SH-SY5Y (cell line): ENCODE measurements around the gene PRKAG3.

Source experiments
- GATA2 ChIP-seq: IDR thresholded peaks from 2 replicates; pipeline ENCODE4 v1.6.1; 2011; ENCODE audit warnings: mild to moderate bottlenecking, low read depth, low read length
- GATA3 ChIP-seq: IDR thresholded peaks from 2 replicates; pipeline ENCODE4 v1.6.1; 2011; ENCODE audit warnings: low read depth, mild to moderate bottlenecking, low read length, moderate library complexity

PRKAG3 gene

GRCh38 chr2:218833023-218833609 is 1.5 kb upstream of the PRKAG3 start:
- TF ChIP-seq GATA2 (no peak), GATA3 (no peak)

GRCh38 chr2:218832520-218832919 is 917 bp upstream of the PRKAG3 start:
- no peak for TF ChIP-seq GATA2
- no peak for TF ChIP-seq GATA3

GRCh38 chr2:218832081-218832480 is 478 bp upstream of the PRKAG3 start:
- TF ChIP-seq GATA3 = no peak
- no peak for TF ChIP-seq GATA2

GRCh38 chr2:218830526-218831306 is 887 bp downstream of the PRKAG3 start:
- TF ChIP-seq GATA3 = no peak

- TF ChIP-seq GATA2 (no peak), GATA3 (no peak)
These were observed 1.6 kb downstream of the PRKAG3 start for GRCh38 chr2:218829868-218830451.

DNA sequence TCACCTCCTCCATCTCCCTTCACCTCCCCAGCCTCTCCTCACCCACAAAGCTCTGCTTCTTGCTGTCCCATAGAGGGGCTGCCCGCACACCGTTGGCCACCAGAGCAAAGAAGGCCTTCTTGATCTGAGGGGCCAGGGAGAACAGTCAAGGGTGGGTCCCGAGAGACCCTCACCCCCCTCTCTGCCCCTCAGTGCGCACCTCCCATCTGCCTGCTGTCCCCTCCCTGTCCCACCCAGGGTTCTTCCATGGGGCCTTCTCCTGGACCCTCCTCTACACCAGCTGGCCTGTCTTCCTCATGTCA is 3.2 kb downstream of the PRKAG3 start:
- TF ChIP-seq GATA3 (no peak), GATA2 (no peak)

DNA sequence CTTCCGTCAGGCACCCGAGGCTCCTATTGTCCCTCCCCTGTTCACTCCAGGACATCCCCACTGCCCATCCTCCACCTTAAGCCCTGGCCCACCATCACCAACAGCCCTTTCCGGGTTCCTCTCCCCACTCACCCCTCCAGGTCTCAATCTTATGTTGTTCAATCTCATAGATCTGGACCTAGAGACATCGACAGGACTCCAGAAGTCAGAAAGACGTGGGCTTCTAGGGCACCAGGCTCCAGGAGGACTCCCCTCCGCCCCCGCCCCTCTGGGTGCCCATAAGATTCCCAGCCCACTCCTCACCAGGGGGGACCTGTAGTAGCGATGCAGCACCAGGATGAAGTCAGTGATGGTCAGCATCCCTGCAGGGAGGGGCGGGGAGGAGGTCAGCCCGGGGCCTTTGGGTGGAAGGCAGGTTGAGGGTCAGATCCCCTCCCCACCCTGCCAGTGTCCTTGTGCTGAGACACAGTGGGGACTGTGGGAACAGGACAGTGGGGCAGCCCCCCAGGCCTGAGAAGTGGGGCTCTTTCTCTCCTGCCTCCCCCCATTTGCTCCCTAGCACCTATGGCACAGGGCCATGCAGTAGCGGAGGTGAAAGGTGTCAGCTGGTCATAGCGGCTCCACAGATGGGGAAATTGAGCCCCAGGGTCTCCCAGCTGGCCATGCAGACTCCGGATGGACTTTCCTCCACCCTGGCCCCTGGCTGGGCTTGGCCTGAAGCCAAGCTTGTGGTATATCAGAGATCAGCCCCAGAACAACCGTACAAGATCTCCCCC is 3.7 kb downstream of the PRKAG3 start:
- TF ChIP-seq GATA2 (no peak), GATA3 (no peak)

DNA sequence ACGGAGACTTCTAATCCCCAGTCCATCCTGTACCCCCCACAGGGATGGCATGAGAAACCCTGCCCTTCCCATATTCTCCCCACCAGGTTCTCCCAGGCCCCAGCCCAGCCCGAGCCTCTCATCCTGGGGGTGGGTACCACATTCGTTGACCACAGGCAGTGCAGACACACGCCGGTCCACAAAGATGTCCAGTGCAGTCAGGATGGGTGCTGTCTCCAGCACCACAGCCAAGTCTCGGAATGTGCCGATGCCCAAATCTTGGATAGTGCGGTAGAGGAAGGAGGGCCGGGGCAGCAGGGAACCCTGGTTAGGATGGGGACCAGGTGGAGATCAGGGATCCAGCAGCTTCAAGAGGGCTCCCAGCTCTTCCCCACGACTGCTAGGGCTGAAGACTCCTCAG is 4.8 kb downstream of the PRKAG3 start:
- TF ChIP-seq GATA2 = no peak
- no peak for TF ChIP-seq GATA3

DNA sequence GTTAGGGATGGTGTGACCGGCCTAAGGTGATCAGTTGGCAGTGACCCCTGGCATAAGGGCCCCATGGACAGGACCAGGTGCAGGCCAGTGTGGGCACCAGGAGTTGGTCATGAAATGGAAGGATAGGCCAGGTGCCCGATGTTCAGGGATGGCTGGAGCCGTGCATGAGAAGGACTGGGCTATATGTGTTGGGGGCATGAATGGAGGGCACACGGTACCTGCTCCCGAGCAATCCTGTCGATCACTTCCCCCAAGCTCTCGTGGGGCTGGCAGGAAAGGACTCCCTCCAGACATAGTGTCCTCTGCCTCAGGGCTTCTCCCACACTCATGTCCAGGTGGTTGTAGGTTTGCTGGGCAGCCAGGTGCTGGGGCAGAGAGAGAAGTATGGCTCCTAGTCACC is 7.6 kb downstream of the PRKAG3 start:
- TF ChIP-seq GATA3 = no peak
- TF ChIP-seq GATA2 = no peak

- TF ChIP-seq GATA3 = no peak
- no peak for TF ChIP-seq GATA2
These were observed 8.3 kb downstream of the PRKAG3 start for GRCh38 chr2:218823196-218823855.

GRCh38 chr2:218822622-218823021 is 9.0 kb downstream of the PRKAG3 start:
- TF ChIP-seq GATA2 (no peak), GATA3 (no peak)

GRCh38 chr2:218821605-218822211 is 9.9 kb downstream of the PRKAG3 start:
- no peak for TF ChIP-seq GATA2
- no peak for TF ChIP-seq GATA3

GRCh38 chr2:218820746-218821369 is 10.7 kb downstream of the PRKAG3 start:
- no peak for TF ChIP-seq GATA3
- TF ChIP-seq GATA2 = no peak

- no peak for TF ChIP-seq GATA2
- no peak for TF ChIP-seq GATA3
These were observed 12.5 kb downstream of the PRKAG3 start for GRCh38 chr2:218819093-218819492.
